GM19238 (cell line): ENCODE results near the gene TMEM253.

Experiments used
- DNase-seq: peaks from one replicate; pipeline ENCODE4 v3.0.0; 2011; ENCODE audit warnings: low spot score; ENCODE audit not compliant: insufficient read length

The TMEM253 gene

DNA sequence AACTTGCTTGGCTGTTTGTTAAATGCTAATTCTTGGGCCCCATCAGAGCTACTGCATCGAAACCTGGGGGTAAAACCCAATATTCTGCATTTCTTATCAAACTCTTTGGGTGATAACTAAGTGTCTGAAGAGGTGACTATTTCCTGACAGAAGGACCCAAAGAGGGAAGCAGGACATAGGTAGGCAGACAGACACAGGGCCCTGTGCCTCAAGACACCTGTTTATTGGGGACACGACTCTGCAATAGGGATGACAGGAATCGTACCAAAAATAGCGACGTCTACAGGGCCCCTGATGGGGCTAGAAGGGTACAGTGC, 11.0 kb upstream of the TMEM253 start:
- DNase-seq: no peak

DNA sequence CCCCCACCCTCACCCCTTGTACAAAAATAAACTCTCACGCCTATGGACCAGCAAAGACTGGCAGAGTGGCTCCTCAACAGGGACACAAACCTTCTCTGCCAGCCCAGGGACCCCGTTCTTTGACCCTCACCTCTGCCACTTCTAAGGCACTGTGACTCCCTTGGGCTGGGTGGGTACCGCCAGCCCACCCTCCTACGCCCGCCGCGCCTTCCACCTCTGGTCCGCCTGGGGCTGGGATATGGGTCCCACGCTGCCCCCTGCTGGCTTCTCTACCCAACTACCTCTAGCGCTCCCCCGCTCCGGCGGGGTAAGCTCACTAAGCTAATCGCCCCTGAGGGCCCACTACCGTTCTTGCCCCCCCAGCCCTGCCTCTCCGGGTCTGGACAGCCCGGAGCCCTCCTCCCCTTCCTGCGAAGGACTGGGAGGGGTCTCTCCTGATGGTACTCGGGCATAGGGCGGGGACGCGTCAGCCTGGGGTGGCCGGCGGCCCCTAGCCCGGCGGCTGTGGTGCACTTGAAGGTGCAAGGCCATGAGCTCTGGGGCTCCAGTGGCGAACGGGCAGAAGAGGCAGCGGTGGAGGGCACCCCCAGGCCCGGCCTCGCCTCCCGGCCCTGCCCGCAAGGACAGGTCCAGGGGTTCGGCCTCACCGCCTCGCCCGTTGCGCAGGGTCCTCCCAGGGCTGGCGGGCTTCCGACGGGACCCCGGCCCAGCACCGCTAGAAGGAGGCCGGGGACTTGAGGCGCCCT, 10.5 kb upstream of the TMEM253 start:
- no peak for DNase-seq

DNA sequence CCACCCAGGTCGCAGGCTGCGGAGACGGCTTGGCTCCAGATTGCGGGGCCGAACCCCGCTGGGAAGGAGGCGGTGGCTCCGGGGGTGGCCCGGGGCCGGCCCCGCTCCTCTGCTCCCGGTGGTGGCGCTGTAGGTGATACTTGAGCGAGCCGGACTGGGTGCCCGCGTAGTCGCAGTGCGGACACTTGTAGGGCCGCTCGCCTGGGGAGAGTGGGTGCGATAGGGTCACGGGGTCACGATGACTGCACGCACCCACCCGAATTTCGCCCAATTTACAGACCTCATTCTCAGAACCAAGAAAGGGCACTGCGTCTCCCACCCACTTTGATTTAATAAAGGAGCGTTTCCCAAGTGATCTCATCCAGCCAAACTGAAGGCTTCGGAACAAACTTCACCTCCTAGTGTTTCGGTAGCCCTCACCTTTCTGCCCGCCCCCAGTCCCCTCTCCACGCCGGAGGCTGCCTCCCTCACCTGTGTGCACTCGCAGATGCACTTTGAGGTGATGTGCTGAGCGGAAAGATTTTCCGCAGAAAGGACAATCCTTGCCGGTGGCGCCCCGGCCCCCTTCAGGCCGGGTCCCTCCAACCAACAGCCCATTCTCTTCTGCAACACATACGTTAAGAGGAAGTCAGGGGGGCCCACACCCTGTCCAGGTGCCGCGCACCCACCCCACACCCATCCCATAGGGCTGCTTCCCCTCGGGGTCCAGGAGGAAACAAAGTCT, 9.8 kb upstream of the TMEM253 start:
- DNase-seq: no peak

DNA sequence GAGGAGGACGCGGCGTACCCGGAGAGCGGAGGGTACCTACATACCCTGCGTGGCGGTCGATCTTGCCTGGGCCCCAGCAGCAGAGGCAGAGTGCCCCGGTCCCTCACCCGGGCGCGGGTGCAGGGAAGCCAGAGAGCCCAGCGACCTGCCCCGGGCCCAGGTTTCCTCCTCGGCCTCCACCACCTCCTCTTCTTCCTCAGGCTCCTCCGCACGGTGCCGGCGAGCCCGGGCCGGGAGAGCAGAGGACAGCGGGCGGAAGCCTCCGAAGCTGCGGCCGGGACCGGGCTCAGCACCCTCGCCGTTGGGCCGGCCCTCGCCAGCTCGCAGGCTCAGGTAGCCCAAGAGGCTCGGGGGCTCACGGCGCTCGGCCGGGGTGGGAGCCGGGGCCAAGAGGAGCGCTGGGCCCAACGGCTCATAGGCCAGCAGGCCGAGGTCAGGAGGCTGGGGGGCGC, 9.0 kb upstream of the TMEM253 start:
- DNase-seq: no peak

GRCh38 chr14:21092273-21093011, 8.4 kb upstream of the TMEM253 start:
- peak; percentile 96 for DNase-seq

DNA sequence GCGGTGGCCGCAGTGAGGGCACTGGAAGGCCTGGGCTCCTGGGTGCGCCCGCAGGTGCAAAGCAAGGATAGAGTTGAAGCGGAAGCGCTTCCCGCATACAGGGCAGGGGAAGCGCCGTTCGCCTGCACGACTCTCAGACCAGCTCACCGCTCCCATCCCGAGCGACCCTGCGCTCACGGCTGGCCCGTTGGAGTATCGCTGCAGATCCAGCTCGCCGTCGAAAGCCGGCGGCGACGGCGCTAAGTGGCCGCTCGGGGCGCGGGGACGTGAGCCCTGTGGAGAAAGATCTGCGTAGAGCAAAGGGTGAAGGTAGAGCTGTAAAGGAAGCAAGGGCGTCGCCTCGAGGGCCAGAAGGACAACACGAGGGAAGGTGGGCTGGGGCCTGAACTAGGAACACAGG, 7.8 kb upstream of the TMEM253 start:
- DNase-seq: no peak

- DNase-seq: no peak
Measured at GRCh38 chr14:21093769-21094681, 6.8 kb upstream of the TMEM253 start.

DNA sequence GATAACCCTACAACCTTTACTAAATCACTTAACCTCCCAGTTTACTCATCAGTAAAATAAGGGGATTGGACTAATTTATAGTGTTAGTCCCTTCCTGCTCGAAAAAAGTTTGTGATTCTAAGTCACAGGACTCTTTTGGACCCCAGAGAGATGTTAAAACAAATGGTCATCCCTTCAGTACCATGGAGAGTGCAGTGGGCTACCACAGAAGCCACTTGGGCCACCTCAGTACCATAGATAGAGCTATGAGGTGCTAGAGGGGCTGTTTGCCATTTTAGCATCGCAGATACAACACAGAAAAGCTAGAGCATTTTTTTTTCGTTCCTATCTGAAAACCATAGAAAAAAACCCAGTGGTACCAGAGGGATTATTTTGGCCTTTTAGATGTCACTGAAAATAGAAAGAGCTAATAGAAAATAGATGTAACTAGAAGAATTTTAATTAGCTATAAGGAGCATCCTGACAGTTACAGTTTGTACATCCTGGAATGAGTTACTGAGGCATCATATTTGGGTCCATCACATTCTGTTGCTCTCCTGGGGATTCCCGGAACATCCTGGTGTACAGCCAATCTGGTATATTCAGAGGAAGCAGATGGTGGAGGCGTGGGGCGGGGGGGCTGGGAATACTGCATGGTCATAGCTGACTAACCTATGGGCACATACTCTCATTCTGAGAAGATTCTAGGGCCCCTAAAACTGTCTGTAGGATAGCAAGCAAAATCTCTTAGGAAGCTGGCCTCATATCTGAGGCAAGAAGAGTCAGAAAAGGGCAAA, 5.2 kb upstream of the TMEM253 start:
- DNase-seq: no peak

DNA sequence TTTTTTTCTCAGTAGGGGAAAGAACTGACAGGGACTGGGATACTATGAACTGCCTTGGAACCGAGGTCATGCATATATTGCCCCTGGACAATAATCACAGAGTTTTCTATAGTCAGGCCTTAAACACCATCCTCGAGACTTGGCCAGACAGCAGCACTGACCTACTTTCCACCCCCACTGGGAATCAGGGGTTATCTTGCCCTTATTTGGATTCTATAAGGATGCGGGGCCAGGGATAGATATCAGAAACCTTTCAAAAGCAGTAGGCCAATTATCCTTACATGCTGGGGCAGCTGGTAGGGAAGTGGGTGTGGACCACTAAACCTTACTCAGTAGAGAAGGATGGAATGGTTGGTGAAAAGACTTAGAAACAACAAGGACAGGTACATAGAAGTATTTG, 4.4 kb upstream of the TMEM253 start:
- no peak for DNase-seq

- DNase-seq: no peak
Measured at GRCh38 chr14:21096978-21097635, 3.8 kb upstream of the TMEM253 start.

DNA sequence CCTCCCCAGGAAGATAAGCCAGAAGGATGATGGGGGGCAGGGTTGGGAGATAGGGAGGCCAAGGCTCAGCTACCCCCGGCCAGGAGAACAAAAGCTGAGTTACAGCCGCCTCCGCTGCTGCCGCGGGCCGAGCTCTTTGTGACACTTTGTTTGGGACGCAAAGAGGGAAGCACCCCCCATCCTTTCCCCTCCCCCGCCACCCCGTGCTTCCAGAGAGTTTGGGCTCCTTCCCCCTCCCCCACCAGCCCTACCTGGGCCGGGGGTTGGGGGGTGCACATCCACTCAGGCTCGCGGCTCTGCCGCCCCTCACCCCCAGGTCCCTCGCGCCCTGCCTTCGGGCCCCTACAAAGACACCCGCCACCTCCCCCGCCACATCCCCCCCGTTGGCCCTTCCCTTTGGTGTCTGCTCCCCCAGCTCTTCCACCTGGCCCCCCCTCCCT, 3.2 kb upstream of the TMEM253 start:
- no peak for DNase-seq

DNA sequence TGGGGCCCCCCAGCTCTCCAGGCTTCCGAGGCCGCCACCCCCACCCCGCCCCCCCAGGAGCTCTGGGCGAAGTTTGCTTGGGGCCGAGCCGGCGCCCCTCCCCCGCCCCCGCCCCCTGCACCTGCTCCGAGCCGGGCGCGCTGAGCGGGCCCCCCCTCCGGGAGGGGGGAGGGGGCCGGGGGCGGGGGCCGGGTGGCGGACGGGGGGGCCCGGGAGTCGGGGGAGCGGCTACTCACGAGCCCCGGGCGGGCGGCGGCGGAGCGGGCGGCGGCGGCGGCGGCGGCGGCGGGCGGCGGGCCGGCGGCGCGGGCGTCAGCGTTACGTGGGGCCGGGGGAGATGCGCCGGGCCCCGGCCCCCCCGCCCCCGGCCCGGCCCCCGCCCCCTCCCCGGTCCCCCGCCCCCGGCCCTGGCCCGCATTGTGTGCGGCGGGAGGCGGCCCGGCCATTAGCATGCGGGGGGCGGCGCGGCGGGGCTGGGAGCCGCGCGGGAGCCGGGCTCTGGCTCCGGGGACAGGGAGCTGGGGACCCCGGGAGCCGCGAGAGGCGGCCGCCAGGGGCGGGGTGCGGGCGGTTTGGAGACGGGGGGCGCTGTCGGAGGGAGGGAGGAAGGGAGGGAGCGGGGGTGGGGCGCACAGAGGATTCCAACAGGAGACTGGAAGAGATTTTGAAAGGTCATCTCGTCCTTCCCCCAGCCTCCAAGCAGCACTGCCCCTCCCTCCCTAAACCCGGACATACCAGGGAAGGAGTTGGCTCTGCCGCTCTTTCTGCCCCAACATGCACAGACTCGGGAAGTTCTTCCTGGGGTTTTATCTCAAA, 2.6 kb upstream of the TMEM253 start, which contains the start of gene ZNF219:
Gene ZNF219, minus strand, starts transcription at position 580 of the 816 bp plus-strand sequence. CDS start 5,064 bp downstream, outside the sequence.
- DNase-seq: no peak

GRCh38 chr14:21098892-21099595, 1.8 kb upstream of the TMEM253 start:
- DNase-seq: no peak

- no peak for DNase-seq
Measured at GRCh38 chr14:21099596-21099985, 1.3 kb upstream of the TMEM253 start.

DNA sequence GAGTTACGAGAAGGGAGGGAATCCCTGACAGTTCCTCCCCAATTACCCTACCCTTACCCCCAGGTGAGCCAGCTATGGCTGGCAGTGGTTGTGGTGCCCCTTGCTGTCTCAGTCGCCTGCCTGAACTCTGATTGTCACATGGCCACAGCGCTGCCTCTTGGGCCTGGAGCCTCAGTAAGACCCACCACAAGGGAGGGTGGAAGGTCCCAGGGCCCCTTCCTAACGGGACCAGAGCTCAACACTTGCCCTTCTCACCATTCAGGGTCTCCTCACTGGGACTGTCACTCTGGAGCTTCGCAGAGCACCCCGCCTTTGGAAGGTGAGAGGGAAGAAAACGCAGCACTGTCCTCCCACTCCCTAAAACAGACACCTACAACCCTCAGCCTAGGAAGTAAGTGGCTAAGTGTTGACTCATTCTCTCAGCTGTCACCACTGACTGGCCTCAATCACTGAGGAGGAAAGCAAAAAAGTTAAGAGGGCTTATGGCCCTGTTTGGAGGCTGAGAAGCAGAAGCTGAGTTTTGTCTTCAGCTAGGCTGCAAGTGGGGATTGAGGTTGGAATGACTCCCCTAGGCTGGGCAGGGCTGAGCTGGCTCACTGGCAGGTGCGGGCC, 1.0 kb downstream of the TMEM253 start:
- no peak for DNase-seq

DNA sequence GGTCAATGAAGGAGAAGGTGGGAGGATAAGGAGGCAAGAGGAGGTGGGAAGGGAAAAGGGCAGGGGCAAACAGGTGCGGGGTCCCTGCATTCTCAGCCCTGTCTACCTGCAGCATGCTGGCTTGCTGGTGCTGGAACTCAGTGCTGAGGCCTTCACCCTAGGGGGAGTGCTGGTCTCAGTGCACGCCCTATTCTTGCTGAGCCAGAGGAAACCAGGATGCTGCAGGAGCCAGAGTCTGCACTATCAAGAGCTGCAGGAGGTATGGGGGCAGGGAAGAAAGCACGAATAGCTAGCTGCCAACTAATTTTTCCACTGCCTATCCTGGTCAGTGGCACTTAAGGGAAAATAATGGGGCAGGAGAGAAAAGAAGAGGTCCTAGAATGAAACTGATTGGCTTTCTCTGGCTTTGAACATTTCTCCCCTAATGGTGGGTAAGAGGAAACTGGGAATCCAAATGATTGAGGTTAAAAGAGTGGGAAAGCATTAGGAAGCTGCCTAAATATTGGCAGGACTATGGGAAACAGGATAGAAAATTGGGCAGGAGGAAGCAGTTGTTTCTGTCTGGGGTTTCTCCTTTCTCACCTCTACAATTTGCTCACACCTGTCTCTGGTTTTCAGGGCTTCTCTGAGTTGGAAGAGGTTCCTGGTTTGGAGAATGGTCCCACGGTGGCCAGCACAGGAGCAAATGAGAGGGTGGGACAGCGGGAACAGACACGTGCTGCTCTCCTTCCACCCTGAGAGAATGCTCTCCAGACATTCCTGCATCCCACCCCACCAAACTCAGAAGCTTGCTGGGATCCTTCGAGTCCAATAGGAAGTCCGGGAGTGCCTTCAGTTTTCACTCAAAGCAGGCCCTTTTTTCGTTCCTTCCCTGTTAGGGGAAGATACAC, 1.9 kb downstream of the TMEM253 start:
- no peak for DNase-seq

GRCh38 chr14:21103411-21103709, 2.5 kb downstream of the TMEM253 start:
- no peak for DNase-seq
